ENCODE results near the gene KIRREL1.

The KIRREL1 gene

DNA sequence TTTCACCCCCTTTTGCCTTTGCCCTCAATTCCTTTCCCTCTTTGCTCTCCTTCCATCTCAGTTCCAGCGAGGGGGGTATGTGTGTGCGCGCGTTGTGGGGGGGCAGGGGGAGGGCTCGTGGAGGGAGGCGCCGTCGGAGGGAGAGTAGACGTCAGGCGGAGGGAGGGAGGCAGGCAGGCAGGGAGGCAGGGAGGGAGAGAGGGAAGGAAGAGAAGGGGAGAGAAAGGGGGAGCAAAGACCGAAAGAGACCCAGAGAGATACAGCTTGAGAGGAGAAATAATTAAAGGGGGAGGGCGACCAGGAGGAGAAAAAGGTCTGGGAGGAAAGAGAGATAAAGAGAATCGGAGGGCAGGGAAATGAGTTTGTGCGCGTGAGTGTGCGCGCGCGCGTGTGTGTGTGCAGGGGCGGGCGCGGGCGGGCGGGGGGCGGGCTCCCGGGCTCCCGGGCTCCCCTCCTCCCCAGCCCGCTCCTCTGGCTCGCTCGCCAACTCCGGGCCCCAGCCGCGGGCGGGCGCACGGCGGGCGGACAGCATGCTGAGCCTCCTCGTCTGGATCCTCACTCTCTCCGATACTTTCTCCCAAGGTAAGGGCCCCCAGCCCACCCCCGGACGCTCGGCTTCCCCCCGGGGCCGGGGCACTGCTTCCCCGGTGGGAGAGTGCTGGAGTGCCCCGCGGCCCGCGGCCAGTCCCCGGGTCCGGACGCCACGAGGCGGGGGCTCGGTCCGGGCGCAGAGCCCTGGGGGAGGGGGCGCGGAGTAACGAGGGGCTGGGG lies at the start of gene KIRREL1:
Gene KIRREL1 (plus strand): TSS at position 499 of the 771 bp plus-strand sequence. CDS start 32 bp downstream, at position 531.
- DNase-seq, result peak; percentile 83

DNA sequence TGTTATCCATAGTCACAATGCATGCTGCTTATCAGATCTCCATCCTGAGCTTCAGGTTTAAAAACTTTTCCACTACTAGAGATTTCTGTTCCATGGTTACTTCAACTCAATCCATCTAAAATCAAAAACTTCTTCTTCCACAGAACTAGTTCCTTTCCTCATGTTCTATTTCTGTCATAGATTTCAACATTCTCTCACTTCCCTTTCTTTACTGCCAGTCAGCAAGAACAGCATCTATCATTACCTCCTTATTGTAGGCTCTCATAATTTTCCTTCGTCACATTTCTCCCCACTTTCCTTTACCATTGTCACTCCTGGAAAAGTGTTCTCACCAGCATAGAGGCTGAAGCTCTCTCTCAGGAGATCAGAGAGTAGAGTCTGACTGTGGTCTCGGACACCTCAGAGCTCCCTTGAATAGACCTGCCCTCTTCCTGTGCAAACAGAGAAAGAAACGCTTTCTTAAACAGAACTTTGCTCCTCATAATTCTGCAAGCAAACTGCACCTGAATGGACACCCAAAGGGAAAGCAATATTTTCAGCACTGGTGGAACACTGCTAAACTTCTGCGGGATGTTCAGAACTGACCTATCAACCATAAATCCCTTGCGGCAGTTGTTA lies 48.7 kb upstream of the KIRREL1 start:
- no peak for DNase-seq

GRCh38 chr1:157948312-157949073 lies 45.0 kb upstream of the KIRREL1 start:
- DNase-seq, result peak; percentile 37

DNA sequence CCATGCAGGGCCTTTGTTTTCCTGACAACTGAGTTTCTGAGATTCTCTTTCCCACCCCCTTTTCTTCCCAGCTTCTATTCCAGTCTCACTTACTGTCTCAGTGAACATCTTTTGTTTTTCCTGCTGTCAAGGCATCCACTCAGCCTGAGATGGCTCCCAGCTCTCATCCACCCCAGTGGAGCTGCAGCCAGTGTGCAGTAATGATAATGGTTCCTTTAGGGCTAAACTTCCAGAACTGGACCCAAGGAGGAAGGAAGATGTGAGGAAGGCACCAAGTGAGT lies 44.4 kb upstream of the KIRREL1 start:
- no peak for DNase-seq

GRCh38 chr1:157951230-157951629 lies 42.2 kb upstream of the KIRREL1 start:
- no peak for DNase-seq

DNA sequence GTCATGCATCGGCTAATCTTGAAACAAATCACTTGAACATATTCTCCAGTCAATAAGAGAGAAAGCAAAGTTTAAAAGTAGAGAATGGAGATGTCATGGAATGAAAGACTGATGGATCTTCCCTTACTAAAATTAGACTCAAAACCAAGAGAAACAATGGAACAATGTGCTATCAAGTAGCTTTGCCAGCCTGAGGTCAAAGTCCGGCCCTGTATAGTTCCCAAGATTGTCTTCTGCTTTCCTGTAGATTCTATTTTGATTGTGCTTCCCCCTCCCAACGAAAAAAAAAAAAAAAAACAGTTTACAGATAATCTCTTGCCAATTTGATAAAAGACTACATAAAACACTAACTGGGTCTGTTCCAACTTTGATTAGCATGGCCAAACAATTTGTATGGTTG lies 40.8 kb upstream of the KIRREL1 start:
- DNase-seq, result no peak

GRCh38 chr1:157955221-157955620 lies 38.2 kb upstream of the KIRREL1 start:
- no peak for DNase-seq

- no peak for DNase-seq
These were observed 37.6 kb upstream of the KIRREL1 start for GRCh38 chr1:157955857-157956256.

GRCh38 chr1:157956732-157957131 lies 36.7 kb upstream of the KIRREL1 start:
- DNase-seq, result no peak

DNA sequence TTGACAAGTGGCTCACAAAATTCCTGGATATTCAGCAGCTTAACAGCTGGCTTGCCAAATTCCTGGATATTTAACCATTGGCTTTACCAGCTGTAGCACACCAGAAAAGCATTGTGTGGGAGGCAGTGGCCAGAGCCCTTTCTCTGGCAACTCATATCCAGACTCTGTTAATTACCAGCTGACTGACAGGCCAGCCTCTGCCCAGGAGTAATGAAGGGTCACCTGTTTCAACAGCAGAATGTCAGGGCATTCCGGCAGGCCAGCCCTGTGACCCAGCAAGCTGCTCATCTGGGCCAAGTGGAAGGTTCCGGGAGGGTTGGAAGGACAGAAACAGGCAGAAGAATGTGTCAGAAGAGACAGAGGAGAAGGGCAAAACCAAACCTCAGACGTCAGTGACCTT lies 35.2 kb upstream of the KIRREL1 start:
- DNase-seq, result no peak

GRCh38 chr1:157959750-157960149 lies 33.7 kb upstream of the KIRREL1 start:
- DNase-seq, result no peak

GRCh38 chr1:157960773-157961172 lies 32.7 kb upstream of the KIRREL1 start:
- DNase-seq, result no peak

GRCh38 chr1:157961805-157962762 lies 31.4 kb upstream of the KIRREL1 start:
- DNase-seq, result peak; percentile 72

DNA sequence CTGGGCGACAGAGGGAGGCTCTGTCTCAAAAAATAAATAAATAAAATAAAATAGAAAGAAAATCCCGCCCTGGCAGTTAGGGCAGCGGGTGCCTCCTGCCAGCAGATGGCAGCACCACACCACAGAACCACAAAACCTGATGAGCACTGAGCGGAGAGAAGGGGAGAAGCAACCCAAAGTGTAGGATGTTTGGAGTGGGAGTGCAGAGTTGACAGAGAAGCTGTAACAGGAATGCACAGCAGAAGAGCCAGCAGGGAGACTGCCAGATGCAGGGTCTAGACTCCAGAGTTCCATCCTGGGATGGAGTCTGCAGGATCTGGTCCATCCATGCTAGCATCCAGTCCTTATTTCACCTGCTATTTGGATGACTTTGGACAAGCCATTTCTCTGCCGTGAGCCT lies 29.7 kb upstream of the KIRREL1 start:
- peak; percentile 70 for DNase-seq

GRCh38 chr1:157965584-157965983 lies 27.9 kb upstream of the KIRREL1 start:
- no peak for DNase-seq

- DNase-seq, result peak; percentile 82
These were observed 27.4 kb upstream of the KIRREL1 start for GRCh38 chr1:157966031-157966537.

DNA sequence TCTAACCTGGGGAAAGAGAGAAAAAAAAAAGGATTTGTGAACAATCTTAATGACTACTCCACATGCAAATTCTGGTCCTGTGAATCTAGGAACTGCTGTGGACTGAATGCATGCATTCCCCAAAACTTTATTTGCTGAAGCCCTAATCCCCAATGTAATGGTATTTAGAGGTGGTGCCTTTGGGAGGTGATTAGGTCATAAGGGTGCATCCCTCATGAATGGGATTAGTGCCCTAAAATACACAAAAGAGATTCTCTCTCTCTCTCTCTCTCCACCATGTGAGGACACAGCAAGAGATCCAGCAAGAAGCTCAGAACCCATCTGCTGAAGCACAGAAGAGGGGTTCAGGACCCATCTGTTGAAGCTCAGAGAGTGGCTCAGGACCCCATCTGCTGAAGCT lies 26.2 kb upstream of the KIRREL1 start:
- DNase-seq, result no peak

- peak; percentile 77 for DNase-seq
These were observed 24.9 kb upstream of the KIRREL1 start for GRCh38 chr1:157968508-157968907.

GRCh38 chr1:157968946-157969345 lies 24.5 kb upstream of the KIRREL1 start:
- DNase-seq, result peak; percentile 94

GRCh38 chr1:157969697-157970485 lies 23.6 kb upstream of the KIRREL1 start:
- peak; percentile 86 for DNase-seq

DNA sequence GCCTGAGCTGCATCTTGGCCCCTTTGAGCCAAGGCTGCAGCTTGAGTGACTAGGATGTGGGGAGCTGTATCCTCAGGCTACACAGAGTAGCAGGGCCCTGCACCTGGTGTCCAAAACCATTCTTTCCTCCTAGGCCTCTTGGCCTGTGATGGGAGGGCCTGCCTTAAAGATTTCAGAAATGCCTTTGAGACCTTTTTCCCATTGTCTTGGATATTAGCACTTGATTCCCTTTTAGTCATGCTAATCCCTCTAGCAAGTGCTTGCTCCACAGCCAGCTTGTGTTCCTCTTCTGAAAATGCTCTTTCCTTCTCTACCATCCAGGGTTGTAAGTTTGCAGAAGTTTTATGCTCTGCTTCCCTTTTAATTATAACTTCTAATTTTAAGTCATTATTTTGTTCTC lies 21.7 kb upstream of the KIRREL1 start:
- no peak for DNase-seq

Measured in fibroblast of skin of right biceps (primary cell).